ENCODE data around the gene NPSR1.

NPSR1 gene

DNA sequence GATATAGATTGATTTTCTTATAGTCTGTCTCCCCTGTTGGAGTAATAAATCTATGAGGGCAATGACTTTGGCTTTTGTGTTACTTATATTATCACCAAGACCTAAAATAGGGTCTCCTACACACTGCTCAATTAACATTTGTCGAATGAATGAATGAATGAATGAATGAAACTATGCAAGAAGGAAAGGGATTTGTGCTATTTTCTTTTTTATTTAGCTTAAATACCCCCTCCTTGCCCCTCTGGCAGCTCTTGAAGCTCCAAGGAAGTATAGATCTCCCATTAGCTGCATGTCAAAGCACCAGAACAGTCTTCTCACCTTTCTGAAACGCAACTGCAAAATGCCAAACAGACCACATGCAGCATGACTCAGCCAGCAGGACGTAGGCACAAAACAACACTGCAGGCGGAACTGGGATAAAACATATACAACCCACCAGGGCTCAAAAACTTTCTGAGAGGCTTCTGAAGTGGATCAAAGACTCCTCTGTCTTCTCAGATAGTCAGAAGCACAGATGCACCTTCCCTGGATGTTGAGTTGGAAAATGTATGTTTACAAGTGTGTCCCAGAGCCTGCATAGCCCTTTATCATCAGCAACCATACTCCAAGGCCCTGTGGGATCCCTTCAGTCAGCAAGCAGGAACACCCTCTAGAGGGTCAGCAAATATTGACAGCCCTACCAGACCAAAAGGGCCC is 187.8 kb downstream of the NPSR1 start:
- no peak for TF ChIP-seq CTCF (IDR thresholded peaks at IDR 0.05)
- Histone ChIP-seq H3K36me3 (ENCODE audit: control insufficient read depth, insufficient read depth, low read length) (no peaks in the 10 kb centered on the region), H3K4me3 (ENCODE audit: low read depth, low read length) (no peak overlapping the region), H3K79me2 (no peaks in the 10 kb centered on the region), H2AFZ (no peak overlapping the region), H3K9ac (no peak overlapping the region), H3K9me3 (ENCODE audit: control insufficient read depth, low read length) (no peaks in the 10 kb centered on the region), H3K27me3 (ENCODE audit: control insufficient read depth, insufficient read depth, low read length) (no peaks in the 10 kb centered on the region), H3K4me1 (no peaks in the 10 kb centered on the region), H3K27ac (no peak overlapping the region), H3K4me2 (ENCODE audit: low read length) (no peak overlapping the region)

- Histone ChIP-seq H3K27me3 (ENCODE audit: control insufficient read depth, insufficient read depth, low read length) (no peaks in the 10 kb centered on the region), H3K9ac (no peak overlapping the region), H3K4me3 (ENCODE audit: low read depth, low read length) (no peak overlapping the region), H3K79me2 (no peaks in the 10 kb centered on the region), H3K36me3 (ENCODE audit: control insufficient read depth, insufficient read depth, low read length) (no peaks in the 10 kb centered on the region), H3K27ac (no peak overlapping the region), H3K4me2 (ENCODE audit: low read length) (no peak overlapping the region), H3K9me3 (ENCODE audit: control insufficient read depth, low read length) (no peaks in the 10 kb centered on the region), H3K4me1 (no peaks in the 10 kb centered on the region), H2AFZ (no peak overlapping the region)
- TF ChIP-seq CTCF (IDR thresholded peaks at IDR 0.05) = no peak
Measured at GRCh38 chr7:34846976-34847375, 189.0 kb downstream of the NPSR1 start.

DNA sequence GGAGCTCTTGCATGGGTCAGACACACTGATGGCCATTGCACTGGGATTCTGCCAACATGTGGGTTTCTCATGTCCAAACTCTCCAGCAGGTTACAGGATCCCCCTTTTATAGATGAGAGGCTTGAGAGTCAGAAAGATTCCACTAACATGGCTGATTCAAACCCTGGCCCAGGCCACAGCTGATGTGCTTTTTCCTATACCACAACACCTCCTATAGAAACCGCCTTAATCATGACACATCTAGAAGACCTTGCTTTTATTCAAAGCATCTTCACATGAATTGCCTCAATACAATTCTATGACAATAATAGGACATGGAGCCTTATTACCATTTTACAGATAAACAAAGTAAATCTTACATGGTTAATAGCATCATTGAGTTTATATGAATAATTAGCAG is 190.7 kb downstream of the NPSR1 start:
- no peak for TF ChIP-seq CTCF (IDR thresholded peaks at IDR 0.05)
- H3K27ac ChIP-seq = no peak overlapping the region
- no peaks in the 10 kb centered on the region for H3K79me2 ChIP-seq
- H3K36me3 ChIP-seq (ENCODE audit: control insufficient read depth, insufficient read depth, low read length) = no peaks in the 10 kb centered on the region
- H3K9ac ChIP-seq = no peak overlapping the region
- no peaks in the 10 kb centered on the region for H3K4me1 ChIP-seq
- H3K4me2 ChIP-seq (ENCODE audit: low read length) = no peak overlapping the region
- H3K9me3 ChIP-seq (ENCODE audit: control insufficient read depth, low read length) = no peaks in the 10 kb centered on the region
- no peaks in the 10 kb centered on the region for H3K27me3 ChIP-seq (ENCODE audit: control insufficient read depth, insufficient read depth, low read length)
- no peak overlapping the region for H2AFZ ChIP-seq
- H3K4me3 ChIP-seq (ENCODE audit: low read depth, low read length) = no peak overlapping the region

GRCh38 chr7:34849163-34849960 is 191.3 kb downstream of the NPSR1 start:
- H3K36me3 ChIP-seq (ENCODE audit: control insufficient read depth, insufficient read depth, low read length) = no peaks in the 10 kb centered on the region
- no peak overlapping the region for H3K4me2 ChIP-seq (ENCODE audit: low read length)
- H3K9me3 ChIP-seq (ENCODE audit: control insufficient read depth, low read length) = no peaks in the 10 kb centered on the region
- H3K27ac ChIP-seq = no peak overlapping the region
- no peak overlapping the region for H3K4me3 ChIP-seq (ENCODE audit: low read depth, low read length)
- H2AFZ ChIP-seq = no peak overlapping the region
- no peaks in the 10 kb centered on the region for H3K4me1 ChIP-seq
- TF ChIP-seq CTCF (IDR thresholded peaks at IDR 0.05) = no peak
- H3K9ac ChIP-seq = no peak overlapping the region
- no peaks in the 10 kb centered on the region for H3K27me3 ChIP-seq (ENCODE audit: control insufficient read depth, insufficient read depth, low read length)
- H3K79me2 ChIP-seq = no peaks in the 10 kb centered on the region
